Astrocyte of the cerebellum (primary cell): ENCODE data around the gene RNF208.

Source experiments
- DNase-seq: peaks from one replicate; pipeline ENCODE4 v3.0.0-alpha.2; 2011; ENCODE audit warnings: low read depth
- H3K4me3 ChIP-seq: 2 replicates; pipeline ENCODE4 v1.5.1; 2011; ENCODE audit warnings: mild to moderate bottlenecking, low read depth, low read length, moderate library complexity
- in situ Hi-C: cut with HindIII; loops from 2 replicates; pipeline ENCODE4 v1.10.0; 2017; ENCODE audit warnings: low sequenced_read_pairs
- TF ChIP-seq, protein P1 (sequence below): IDR thresholded peaks from 2 replicates; pipeline ENCODE4 v1.5.1; 2012; ENCODE audit warnings: low read length, low read depth, moderate library complexity, mild to moderate bottlenecking; ENCODE audit errors: missing control alignments

Gene RNF208

DNA sequence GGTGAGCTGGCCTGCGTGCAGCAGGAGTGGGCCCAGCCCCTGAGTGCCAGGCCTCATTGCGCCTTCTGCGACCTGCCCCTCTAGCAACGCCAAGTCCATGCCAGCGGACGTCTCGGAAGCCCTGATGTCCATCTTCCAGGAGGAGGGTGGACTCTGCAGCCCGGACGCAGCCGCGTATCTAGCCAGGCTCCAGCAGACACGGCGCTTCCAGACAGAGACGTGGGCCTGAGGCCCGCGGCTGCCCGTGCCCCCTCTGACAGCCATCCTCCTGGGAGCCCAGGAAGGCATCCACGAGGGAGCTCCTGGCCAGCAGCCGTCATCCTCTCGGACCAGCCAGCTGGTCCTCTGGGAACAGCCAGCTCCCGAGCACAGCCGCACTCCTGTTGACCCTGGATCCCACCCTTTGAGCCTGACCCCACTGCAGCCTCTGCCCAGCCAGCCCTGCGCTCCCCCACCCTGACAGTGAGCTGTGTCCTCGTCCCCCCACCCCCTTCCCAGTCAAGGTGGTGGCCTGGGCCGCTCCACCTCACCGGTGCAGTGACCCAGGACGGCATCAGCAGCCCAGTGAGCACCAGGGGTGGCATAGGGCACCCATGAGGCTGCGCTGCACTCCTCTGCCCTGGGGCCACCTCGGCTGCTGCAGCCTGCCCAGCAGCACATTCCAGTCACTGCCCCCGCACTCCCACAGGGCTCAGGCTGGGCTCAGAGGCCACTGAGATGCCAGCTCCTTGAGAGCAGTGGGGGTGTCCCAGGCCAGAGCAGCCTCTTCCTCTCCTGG, 5.7 kb downstream of the RNF208 start:
- TF ChIP-seq, protein P1, sequence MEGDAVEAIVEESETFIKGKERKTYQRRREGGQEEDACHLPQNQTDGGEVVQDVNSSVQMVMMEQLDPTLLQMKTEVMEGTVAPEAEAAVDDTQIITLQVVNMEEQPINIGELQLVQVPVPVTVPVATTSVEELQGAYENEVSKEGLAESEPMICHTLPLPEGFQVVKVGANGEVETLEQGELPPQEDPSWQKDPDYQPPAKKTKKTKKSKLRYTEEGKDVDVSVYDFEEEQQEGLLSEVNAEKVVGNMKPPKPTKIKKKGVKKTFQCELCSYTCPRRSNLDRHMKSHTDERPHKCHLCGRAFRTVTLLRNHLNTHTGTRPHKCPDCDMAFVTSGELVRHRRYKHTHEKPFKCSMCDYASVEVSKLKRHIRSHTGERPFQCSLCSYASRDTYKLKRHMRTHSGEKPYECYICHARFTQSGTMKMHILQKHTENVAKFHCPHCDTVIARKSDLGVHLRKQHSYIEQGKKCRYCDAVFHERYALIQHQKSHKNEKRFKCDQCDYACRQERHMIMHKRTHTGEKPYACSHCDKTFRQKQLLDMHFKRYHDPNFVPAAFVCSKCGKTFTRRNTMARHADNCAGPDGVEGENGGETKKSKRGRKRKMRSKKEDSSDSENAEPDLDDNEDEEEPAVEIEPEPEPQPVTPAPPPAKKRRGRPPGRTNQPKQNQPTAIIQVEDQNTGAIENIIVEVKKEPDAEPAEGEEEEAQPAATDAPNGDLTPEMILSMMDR: no peak
- DNase-seq: no peak
- no peak overlapping the region for H3K4me3 ChIP-seq
- in situ Hi-C loops: no loop called here

DNA sequence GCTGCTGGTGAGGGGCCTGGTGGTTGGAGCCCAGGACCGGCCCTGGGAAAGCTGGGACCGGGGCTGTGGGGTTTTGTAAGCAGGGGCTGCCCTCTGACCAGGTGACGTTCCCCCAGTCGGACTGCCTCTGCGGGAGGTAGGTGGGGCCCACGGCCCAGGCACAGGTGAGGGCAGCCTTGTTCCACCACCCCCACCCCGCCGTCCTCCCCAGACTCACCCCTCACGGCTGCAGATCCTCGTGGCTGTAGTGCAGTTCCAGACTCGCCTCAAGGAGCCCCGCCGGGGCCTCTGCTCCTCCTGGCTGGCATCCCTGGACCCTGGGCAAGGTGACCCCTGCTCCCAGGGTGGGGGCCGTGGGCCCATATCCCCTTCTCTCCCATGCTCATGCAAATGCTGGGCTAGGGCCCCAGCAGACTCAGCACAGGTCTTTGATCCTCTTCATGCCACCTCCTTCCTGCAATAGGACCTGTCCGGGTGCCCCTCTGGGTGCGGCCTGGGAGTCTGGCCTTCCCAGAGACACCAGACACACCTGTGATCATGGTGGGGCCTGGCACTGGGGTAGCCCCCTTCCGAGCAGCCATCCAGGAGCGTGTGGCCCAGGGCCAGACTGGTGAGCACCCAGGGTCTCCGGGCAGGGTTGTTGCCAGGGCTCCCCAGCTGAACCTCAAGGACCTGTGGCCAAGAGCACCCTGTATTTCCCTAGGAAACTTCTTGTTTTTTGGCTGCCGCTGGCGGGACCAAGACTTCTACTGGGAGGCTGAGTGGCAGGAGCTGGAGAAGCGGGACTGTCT, 6.6 kb downstream of the RNF208 start:
- TF ChIP-seq, protein P1: no peak
- in situ Hi-C loops: no loop called here
- no peak for DNase-seq
- no peak overlapping the region for H3K4me3 ChIP-seq

DNA sequence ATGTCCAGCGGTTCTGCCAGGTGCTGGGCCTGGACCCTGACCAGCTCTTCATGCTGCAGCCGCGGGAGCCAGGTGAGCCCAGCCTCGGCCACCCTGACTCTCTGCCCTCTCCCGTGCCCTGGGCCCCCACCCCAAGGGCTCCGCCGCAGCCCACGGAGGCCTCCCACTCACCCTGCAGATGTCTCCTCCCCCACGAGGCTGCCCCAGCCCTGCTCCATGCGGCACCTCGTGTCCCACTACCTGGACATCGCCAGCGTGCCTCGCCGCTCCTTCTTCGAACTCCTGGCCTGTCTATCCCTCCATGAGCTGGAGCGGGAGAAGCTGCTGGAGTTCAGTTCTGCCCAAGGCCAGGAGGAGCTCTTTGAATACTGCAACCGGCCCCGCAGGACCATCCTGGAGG, 7.4 kb downstream of the RNF208 start:
- in situ Hi-C loops: no loop called here
- H3K4me3 ChIP-seq: no peak overlapping the region
- TF ChIP-seq, protein P1: no peak
- DNase-seq: no peak

- H3K4me3 ChIP-seq: no peak overlapping the region
- no peak for DNase-seq
- in situ Hi-C loops: no loop called here
- TF ChIP-seq, protein P1: no peak
Observed at GRCh38 chr9:137213160-137214060, 8.6 kb downstream of the RNF208 start.

DNA sequence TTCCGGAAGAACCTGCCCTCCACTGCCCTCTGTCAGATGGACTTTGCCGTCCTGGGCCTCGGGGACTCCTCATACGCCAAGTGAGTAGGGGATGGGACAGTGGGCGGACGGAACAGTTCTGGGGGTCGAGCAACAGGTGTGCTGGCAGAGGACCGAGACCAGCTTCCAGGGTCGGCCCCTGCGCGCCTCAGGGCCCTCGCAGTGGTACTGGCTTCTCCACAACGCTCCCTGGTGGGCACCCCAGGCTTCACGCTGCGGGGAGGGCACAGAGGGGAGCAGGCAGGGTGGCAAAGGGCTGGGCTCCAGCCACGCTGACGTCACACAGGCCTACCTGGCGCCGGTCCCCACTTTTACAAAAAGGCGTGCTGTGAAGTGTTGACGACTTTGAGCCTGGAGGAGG, 9.5 kb downstream of the RNF208 start:
- DNase-seq: no peak
- TF ChIP-seq, protein P1: no peak
- in situ Hi-C loops: no loop called here
- H3K4me3 ChIP-seq: no peak overlapping the region

DNA sequence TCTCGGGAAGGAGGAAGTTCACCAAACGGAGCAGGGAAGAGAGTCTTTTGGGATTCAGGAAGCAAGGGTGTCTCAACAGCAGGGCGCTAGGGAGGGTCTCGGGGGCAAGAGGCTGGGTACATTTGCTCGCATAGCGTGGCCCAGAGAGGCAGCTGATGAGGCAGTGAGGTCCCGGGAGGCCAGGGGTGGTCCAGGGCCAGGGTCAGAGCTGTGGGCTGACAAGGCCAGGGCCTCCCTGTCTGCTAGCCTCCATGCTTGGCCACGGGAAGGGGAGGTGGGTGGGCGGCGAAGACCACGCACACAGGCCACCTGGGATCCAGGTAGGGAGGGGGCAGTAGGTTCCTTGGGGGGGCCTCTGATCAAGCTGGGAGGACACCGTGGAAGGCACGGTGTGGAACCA, 10.5 kb downstream of the RNF208 start:
- TF ChIP-seq, protein P1: no peak
- no peak overlapping the region for H3K4me3 ChIP-seq
- in situ Hi-C loops: no loop called here
- DNase-seq: no peak
